GM21619 (cell line): ENCODE data around the gene ATIC.

Experiments used
- ATAC-seq: cut with Tn5 transposase; IDR thresholded peaks from one replicate; pipeline ENCODE4 v1.9.1; 2021; ENCODE audit not compliant: unreplicated experiment

Gene ATIC

DNA sequence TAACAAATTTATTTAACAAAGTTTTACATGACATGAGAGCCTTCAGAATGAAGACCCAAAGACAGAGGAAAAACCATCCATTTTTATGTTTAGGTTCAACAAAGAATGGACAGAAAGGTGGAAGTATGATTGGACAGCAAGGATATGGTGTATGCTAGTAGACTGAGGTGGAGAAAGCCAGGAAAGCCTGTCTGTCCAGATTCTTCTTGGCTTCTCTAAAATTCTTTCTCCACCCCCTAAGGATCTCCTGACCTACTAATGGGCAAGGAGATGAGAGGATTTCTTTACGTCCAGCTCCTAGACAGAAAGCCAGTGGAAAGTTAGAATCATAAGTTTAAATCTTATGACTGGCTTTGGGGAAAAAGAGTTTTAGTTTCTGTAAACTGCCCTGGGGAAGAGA, 3.0 kb downstream of the ATIC start:
- ATAC-seq, result no peak

DNA sequence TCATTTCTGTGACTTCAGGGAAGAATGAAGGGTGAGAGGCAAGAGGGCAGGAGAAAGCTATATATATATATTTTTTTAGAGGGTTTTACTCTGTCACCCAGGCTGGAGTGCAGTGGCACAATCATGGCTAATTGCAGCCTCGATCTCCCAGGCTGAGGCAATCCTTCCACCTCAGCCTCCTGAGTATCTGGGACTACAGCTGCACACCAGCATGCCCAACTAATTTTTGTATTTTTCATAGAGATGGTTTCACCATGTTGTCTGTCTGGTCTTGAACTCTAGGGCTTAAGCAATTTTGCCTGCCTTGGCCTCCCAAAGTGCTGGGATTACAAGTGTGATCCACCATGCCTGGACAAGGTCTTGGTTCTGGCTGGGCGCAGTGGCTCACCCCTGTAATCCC, 3.4 kb downstream of the ATIC start:
- no peak for ATAC-seq

DNA sequence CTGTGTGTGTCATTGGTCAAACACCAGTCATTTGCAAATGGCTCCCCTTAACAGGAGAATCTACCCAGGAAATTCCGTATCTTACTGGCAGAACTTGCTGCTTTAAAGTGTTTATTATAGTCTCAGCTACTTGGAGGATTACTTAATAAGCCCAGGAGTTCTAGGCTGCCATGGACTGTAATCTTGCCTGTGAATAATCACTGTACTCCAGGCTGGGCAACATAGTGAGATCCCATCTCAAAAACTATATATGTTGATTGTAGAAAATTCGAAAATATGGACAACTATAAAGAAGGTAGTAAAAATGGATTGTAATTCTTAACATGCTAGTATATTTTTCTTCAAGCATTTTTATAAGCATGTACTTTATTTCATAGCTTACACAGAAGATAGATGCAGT, 4.5 kb downstream of the ATIC start:
- no peak for ATAC-seq

DNA sequence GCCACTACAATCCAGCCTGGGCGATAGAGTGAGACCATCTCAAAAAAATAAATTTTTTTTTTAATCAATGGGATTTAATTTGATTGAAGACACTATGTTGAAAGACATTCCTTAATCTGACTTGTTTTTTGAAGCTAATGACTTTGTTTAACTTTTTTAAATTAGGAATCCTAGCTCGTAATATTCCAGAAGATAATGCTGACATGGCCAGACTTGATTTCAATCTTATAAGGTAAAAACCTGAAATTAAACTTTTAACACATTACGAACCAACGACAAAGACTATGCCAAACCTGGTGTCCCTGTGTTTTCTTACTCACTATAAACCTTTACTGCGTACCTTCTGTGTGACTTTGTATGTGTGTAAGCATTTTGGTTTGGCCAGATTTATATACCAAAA, 7.6 kb downstream of the ATIC start:
- no peak for ATAC-seq

DNA sequence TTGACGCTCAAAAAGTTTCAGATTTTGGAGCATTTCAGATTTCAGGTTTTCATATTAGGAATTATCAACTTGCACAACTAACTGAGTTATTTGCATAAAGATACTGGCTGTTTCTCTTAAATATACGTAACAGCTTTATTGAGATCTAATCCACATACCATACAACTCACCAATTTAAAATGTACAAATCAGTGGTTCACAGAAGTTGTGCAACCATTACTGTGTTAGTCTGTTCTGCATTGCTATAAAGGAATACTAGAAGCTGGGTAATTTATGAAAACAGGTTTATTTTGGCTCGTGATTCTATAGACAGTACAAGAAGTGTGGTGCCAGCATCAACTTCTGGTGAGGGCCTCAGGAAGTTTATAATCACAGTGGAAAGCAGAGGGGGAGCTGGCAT, 8.2 kb downstream of the ATIC start:
- no peak for ATAC-seq

DNA sequence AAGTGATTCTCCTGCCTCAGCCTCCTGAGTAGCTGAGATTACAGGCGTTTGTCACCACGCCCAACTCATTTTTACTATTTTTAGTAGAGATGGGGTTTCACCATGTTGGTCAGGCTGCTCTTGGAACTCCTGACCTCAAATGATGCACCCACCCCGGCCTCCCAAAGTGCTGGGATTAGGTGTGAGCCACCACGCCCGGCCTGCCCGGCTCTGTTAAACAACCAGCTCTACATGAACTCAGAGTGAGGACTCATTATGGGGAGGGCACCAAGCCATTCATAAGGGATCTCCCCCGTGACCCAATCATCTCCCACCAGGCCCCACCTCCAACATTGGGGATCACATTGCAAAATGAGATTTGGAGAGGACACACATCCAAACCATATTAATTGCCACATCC, 8.8 kb downstream of the ATIC start:
- no peak for ATAC-seq

DNA sequence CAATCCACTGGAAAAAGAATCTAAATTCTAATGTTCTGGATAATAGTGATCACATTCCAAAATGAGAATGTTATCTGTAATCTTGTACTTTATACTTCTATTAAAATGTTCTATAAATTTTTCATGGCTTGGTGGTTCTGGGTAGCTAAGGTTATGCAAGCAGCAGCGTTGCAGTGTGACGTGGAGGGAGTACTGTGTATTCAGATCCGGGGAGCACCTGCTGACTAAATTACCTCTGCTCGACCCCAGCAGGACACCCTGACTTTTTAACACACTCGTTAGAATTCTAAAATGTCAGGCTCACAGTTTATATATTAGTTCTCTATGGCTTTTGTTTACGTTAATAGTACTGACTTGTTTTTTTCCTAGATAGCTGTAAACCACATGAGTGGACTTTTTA, 13.0 kb downstream of the ATIC start:
- ATAC-seq, result no peak

DNA sequence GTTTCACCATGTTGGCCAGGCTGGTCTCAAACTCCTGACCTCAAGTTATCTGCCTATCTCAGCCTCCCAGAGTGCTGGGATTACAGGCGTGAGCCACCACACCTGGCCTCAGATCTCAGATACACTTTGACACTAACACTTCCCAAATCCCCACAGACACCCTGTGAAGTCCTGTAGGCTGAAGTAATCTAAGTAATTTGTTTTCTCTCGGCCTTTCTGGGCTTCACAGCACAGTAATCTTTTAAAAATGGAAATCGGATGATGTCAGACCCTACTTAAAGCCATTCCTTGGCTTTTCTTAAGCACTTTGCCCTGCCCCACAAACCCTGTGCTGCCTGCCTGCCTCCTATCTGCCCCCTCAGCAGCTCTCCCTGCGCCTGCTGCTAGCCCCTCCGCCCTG, 16.2 kb downstream of the ATIC start:
- ATAC-seq, result no peak

DNA sequence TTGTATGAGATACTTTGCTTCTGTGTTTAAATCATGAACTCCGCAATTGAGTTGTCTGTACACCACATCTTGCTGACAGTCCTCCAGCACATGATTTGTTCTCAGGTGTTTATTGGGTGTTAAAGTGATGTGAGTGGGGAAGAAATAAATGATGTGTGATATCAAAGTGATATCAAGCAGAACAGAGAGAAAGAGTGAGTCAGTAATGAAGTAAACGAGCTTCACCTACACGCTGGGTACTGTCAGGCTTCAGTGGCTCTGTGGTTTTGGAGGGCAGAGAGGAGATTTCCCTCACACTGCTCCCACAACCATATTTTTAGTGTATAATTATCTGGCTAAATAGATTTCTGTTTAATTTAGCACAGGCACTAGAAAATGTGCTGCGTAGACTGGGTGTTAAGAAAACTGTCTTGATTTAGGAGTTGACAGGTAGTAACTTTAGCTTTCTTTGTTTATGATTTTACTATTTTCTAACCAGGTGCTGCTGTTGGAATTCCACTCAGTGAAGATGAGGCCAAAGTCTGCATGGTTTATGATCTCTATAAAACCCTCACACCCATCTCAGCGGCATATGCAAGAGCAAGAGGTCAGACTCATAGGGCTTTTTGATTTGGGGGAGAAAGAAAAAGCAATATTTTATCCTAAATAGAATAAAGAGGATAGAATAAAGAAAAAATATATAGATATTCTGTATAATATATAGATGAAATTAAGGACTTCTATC, 21.2 kb downstream of the ATIC start:
- peak; percentile 73 for ATAC-seq

DNA sequence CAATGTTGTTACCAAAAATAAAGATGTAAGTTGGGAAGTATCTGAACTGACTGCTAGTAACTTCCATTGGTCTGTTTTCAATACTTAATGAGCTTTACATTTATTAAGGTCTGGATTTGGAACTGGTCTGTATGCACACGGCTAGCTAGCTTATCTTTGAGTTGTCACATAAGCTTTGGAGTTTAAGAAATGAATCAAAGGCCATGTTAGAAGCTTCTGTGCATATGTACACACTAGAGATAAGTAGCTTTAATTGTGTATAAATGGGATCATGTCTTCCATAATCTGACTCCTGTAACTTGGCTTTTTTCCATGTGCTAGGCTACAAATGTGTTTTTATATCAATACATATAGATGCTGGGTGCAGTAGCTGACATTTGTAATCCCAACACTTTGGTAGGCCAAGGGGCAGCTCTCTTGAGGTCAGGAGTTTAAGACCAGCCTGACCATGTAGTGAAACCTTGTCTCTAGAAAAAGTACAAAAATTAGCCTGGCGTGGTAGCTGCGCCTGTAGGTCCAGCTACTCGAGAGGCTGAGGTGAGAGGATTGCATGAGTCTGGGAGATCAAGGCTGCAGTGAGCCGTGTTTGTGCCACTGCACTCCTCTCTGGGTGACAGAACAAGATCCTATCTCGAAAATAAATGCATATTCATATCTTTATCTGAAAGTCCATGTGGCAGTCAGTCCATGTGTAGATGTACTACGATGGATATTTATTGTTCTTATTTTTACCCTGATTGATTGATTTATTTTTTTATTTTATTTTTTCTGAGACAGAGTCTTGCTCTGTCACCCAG, 27.2 kb downstream of the ATIC start:
- ATAC-seq, result no peak

DNA sequence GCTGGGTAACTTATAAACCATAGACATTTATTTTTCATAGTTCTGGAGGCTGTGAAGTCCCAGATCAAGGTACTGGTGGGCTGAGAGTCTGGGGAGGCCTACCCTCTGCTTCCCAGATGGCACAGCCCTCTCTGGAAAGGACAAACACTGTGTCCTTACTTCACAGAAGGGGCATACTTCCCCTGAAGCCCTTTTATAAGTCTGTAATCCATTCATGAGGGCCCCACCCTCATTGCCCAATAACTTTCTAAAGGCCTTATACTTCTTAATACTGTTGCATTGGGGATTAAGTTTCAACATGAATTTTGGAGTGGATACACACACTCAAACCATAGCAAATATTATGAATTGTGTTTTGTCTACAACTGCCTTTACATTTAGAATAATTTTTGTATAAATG, 36.0 kb downstream of the ATIC start:
- ATAC-seq, result no peak

DNA sequence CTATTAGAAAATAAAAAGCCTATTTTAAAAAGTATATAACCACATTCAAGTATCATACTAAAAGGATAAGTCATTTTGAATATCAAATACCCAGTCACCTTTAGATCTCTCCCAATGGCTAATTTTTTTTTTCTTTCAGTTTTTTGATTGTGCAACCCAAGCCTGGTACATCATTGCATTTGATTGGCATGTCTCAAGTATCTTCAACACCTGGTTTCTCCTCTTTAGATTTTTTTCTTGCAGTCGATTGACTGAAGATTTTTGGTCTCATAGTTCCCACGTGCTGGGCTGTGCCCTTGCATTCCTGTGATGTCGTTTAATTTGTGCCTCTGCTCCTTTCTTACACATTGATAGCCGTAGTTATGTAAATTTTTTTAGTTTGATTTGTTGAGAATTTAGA, 40.7 kb downstream of the ATIC start:
- no peak for ATAC-seq

DNA sequence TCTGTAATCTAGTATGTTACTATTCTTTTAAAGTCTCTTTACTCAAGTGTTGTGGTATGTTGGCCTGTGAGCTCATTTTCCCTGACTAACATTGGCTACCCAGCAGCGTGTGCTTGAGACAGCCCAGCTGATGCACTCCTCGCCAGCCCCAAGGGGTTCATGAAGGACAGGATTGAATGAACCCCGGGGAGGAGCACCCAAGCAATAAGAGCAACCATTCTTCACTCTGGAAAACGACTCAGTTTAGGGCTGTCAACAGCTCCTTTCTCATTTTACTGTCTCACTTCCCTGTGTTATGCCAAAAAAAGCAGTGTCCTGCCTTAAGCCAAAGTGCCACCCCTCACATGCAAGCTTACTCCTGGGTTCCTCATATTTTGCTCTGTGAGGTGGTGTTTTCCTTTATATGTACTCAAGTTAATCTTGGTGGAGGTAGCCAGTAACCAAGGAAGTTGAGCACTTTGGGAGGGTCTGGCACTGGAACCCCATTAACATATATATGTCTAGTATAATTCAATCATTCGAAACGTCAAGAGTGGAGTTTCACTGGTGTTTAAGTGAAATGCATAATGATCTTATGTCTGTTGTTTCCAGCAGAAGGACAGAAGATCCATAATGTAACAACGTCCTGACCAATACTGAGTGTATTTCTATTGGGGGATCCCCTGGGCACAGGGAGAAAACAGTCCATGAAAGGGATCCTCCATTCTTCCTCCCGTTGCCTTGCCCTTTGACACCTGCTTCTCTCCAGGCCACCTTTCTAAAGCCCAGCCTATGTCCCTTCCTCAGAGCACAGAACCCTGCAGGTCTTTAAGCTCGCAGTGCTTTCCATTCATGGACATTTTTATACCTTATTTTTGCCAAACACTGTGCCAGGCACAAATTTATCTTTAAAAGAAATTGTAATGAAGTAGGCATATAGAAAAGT, 43.2 kb downstream of the ATIC start:
- ATAC-seq, result no peak

DNA sequence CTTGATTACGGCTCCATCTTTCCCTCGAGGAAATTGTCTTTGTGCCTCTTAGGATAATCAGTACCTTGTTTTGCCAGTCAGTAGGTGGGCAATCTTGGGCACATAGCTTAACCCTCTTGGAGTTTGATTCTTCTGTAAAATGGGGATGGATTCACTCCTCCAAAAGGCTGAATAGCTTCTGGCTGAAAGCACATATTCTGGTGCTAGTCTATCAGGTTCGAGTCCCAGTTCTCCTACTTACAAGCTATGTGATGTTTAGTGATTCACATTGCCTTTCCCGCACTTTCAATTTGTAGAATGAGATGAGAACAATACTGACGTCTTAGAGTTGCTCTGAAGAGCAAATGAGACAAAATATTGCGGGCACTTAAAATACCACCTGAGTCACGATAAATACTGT, 43.9 kb downstream of the ATIC start:
- ATAC-seq, result no peak

DNA sequence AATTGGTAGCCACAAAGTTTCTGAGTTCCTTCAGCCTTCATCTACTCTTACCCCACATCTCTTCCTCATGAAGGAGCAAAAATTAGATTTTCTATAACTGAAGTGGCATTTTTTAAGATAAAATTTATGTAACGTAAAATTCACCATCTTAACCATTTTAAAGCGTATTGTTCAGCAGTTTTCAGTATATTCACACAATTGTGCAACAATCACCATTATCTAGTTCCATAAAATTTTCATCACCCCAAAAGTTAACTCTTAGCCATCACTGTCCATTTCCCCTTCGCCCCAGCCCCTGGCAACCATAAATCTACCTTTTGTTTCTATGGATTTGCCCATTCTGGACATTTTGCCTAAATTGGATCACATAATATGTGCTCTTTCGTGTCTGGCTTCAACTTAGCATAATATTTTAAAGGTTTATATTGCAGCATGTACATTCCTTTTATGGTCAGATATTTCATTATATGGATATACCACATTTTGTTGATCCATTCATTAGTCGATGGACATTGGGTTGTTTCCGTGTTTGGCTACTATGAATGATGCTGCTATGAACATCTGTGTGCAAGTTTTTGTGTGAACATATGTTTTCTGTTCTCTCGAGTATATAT, 44.6 kb downstream of the ATIC start:
- ATAC-seq, result no peak

DNA sequence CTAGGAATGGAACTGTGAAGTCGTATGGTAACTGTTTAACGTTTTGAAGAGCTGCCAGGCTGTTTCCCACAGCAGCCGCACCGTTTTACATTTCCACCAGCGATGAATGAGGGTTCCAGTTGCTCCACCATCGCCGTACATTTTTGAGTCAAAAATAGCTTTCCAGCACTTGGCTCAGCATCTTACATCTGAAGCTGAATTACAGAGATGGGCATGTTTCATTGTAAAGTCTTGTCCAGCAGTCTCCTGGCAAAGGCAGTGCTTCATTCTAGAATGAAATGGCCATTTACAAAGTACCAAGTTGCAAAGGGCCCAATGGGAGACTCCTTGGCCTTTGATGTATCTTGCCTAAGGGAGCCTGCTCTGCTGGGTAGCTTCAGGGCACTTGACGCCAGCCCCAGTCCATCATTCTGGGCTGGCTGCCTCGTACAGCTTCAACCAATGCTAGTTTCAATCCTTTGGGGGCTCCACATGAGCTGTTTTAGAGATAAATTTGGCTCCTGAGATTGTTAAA, 45.1 kb downstream of the ATIC start:
- ATAC-seq, result no peak

DNA sequence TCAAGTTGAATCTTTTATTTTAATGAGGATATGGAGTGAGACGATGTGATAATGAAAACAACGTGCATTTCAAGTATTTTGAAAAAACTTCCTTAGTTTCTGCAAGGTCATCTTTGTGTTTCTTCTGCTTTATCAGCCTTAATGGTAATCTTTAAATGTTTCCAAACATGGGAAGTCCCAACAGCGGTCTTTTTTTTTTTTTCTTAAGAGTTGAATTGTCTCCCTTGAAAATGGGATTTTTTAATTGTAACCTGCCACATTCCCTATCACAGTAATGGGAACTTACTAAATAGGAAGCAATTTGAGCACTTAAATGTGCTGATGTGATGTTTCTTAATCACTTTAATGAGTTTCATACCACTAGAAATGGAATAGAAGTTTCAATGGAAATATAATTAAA, 45.8 kb downstream of the ATIC start:
- ATAC-seq, result no peak

DNA sequence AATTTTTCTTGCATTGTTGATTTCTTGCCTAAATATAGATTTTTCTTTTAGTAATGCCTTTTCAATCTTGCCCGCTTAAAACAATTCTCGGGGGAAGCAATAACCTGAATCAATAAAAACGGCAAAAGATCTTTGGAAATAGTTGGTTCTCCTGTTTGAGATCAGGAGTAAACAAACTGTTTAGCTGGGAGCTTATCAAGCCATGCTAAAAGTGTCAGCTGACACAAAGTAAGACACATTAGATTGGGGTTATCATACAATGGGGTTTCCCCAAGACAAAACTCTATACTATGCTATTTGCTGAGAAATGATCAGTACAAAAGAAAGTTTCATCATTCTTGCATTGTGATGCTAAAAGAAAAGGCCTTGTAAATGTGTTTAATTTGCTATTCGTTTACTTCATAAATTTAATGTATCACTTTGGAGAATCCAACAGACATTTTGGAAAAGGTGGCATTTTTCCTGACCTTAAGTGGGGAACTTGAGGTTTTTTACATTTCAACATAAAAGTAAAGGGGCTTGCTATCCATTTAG, 46.5 kb downstream of the ATIC start:
- no peak for ATAC-seq

DNA sequence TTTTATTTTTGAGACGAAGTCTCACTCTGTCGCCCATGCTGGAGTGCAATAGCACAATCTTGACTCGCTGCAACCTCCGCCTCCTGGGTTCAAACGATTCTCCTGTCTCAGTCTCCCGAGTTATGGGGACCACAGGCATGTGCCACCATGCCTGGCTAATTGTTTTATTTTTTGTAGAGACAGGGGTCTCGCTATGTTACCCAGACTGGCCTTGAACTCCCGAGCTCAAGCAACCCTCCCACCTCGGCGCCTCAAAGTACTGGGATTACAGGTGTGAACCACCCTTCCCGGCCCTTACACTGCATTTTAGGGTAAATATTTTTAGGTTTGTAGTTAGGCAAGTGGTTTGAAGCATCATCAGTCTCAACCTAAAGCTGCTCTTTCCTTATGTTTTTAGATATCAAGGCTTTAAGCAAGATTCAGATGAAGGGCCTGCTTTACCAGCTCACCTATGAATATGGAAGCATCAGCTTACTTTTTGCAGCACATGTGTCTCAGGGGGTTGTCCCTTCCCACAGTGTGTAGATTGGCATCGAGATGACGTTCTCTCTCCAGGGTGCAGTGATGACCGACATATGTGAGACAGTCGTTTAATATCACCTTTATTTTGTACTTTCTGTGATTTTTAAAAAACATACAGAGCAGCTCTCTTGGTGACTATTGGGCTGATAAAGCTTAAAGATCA, 47.2 kb downstream of the ATIC start:
- ATAC-seq, result no peak

DNA sequence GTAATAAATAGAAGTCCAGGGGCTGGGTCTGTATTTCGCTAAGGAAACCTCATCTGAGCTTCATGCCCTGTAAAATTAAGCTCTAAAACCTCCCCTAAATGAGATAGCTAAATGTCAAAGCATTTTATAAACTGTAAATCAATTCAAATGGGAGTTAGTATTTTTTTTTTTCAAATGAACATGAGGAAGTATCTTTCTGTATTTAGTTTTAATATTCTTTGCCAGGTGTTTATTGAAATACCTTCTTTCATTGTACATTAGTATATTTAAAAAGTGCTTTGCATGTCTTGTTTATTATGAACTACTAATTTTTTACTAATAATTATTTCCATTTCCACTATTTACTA, 47.7 kb downstream of the ATIC start:
- ATAC-seq, result no peak
